GM23338 (cell line): ENCODE data around the gene PROX1. TPM values are rescaled to one million over a fixed set of nuclear protein-coding genes. Genes with fewer than 3 reads are reported as not detected.
A peak's percentile ranks its signal among the peaks of the same experiment; 100 is the strongest.

Experiments used
- ATAC-seq: fragments of 200-7000 bp; cut with Tn5 transposase; 3 replicates; pipeline ENCODE4 v1.9.1; 2020
- DNase-seq: peaks from one replicate; pipeline ENCODE4 v3.0.0-alpha.2; 2015; ENCODE audit warnings: low spot score
- H2AFZ ChIP-seq: fragments of 200-600 bp; sonication (generic); 2 replicates; pipeline ENCODE4 v1.8.0; 2016; ENCODE audit warnings: antibody characterized with exemption, mild to moderate bottlenecking, moderate library complexity
- H3F3A ChIP-seq: fragments of 200-600 bp; sonication (generic); replicated peaks from 2 replicates; pipeline ENCODE4 v1.8.0; 2017; ENCODE audit warnings: antibody characterized with exemption, mixed run types, low read depth
- H3K27ac ChIP-seq: fragments of 200-600 bp; sonication (generic); 2 replicates; pipeline ENCODE4 v1.6.1; 2016; ENCODE audit warnings: low read depth
- H3K27me3 ChIP-seq: fragments of 200-600 bp; sonication (generic); 2 replicates; pipeline ENCODE4 v1.8.0; 2016; ENCODE audit warnings: mild to moderate bottlenecking, mixed run types, moderate library complexity; ENCODE audit not compliant: insufficient read depth
- H3K36me3 ChIP-seq: fragments of 200-600 bp; sonication (generic); 2 replicates; pipeline ENCODE4 v1.8.0; 2016; ENCODE audit warnings: mild to moderate bottlenecking; ENCODE audit not compliant: insufficient read depth
- H3K4me1 ChIP-seq: fragments of 200-600 bp; sonication (generic); 2 replicates; pipeline ENCODE4 v1.8.0; 2016; ENCODE audit warnings: mild to moderate bottlenecking, moderate library complexity; ENCODE audit not compliant: insufficient read depth
- H3K4me2 ChIP-seq: fragments of 200-600 bp; sonication (generic); 2 replicates; pipeline ENCODE4 v1.7.1; 2017; ENCODE audit warnings: mixed run types
- H3K4me3 ChIP-seq: fragments of 200-600 bp; sonication (generic); 2 replicates; pipeline ENCODE4 v1.6.1; 2016; ENCODE audit warnings: mixed run types
- H3K79me2 ChIP-seq: fragments of 200-600 bp; sonication (generic); replicated peaks from 2 replicates; pipeline ENCODE4 v1.8.0; 2017; ENCODE audit warnings: mild to moderate bottlenecking; ENCODE audit not compliant: insufficient read depth
- H3K9me2 ChIP-seq: fragments of 200-600 bp; sonication (generic); 2 replicates; pipeline ENCODE4 v1.8.0; 2017; ENCODE audit not compliant: insufficient read depth
- H4K20me1 ChIP-seq: fragments of 200-600 bp; sonication (generic); replicated peaks from 2 replicates; pipeline ENCODE4 v1.8.0; 2017; ENCODE audit warnings: mild to moderate bottlenecking; ENCODE audit not compliant: insufficient read depth
- H3K27ac Mint-ChIP-seq: 2 replicates; pipeline ENCODE4 v1.8.0; 2020; ENCODE audit warnings: inconsistent platforms, mild to moderate bottlenecking, moderate library complexity, mixed read lengths
- H3K27me3 Mint-ChIP-seq: 3 replicates; pipeline ENCODE4 v1.8.0; 2022; ENCODE audit warnings: low read depth, mild to moderate bottlenecking, moderate library complexity, mixed read lengths, inconsistent platforms; ENCODE audit not compliant: insufficient read depth, poor library complexity
- H3K36me3 Mint-ChIP-seq: 3 replicates; pipeline ENCODE4 v1.8.0; 2021; ENCODE audit warnings: low read depth, mild to moderate bottlenecking, inconsistent platforms, moderate library complexity, mixed read lengths
- H3K4me1 Mint-ChIP-seq: 3 replicates; pipeline ENCODE4 v1.8.0; 2020; ENCODE audit warnings: mild to moderate bottlenecking, inconsistent platforms, mixed read lengths
- H3K4me3 Mint-ChIP-seq: 3 replicates; pipeline ENCODE4 v1.8.0; 2021; ENCODE audit warnings: moderate library complexity, mild to moderate bottlenecking, inconsistent platforms, mixed read lengths
- H3K9me3 Mint-ChIP-seq: 3 replicates; pipeline ENCODE4 v1.8.0; 2020; ENCODE audit warnings: moderate library complexity, mild to moderate bottlenecking, inconsistent platforms, mixed read lengths
- CREB1 ChIP-seq: fragments of 250-450 bp; sonication (Bioruptor Pico); IDR thresholded peaks from 2 replicates; pipeline ENCODE4 v1.5.0; 2020; ENCODE audit warnings: low read depth, mild to moderate bottlenecking, moderate library complexity
- CTCF ChIP-seq, 2 experiments: fragments of 200-600 bp in 1 of 2; sonication (generic) in 1 of 2; conservative IDR thresholded peaks; 2 replicates each; pipeline versions ENCODE4 v1.5.1 to v1.6.1; 2016 to 2017; ENCODE audit warnings: antibody characterized with exemption in 2 of 2, low read depth in 2 of 2, mild to moderate bottlenecking in 2 of 2, moderate library complexity in 1 of 2
- EZH2 ChIP-seq: fragments of 200-600 bp; sonication (generic); IDR thresholded peaks from one replicate; pipeline ENCODE4 v1.8.0; 2017; ENCODE audit warnings: antibody characterized with exemption, mild to moderate bottlenecking, low read depth; ENCODE audit not compliant: unreplicated experiment
- EZH2phosphoT487 ChIP-seq: fragments of 200-600 bp; sonication (generic); IDR thresholded peaks from one replicate; pipeline ENCODE4 v1.8.1; 2018; ENCODE audit warnings: antibody characterized with exemption; ENCODE audit not compliant: unreplicated experiment
- JUNB ChIP-seq: IDR thresholded peaks from one replicate; pipeline ENCODE4 v1.6.1; 2016; ENCODE audit warnings: antibody characterized with exemption; ENCODE audit not compliant: unreplicated experiment
- NANOG ChIP-seq: IDR thresholded peaks from 2 replicates; pipeline ENCODE4 v1.6.1; 2016; ENCODE audit warnings: antibody characterized with exemption, borderline replicate concordance
- POLR2AphosphoS5 ChIP-seq: IDR thresholded peaks from 2 replicates; pipeline ENCODE4 v1.6.1; 2016; ENCODE audit warnings: antibody characterized with exemption, low read depth
- REST ChIP-seq: IDR thresholded peaks from one replicate; pipeline ENCODE4 v1.6.1; 2018; ENCODE audit warnings: antibody characterized with exemption; ENCODE audit not compliant: unreplicated experiment
- STAT1 ChIP-seq: IDR thresholded peaks from one replicate; pipeline ENCODE4 v1.6.1; 2016; ENCODE audit warnings: antibody characterized with exemption; ENCODE audit not compliant: unreplicated experiment
- ZNF331 ChIP-seq: fragments of 250-450 bp; sonication (Bioruptor Pico); IDR thresholded peaks from 2 replicates; pipeline ENCODE4 v1.5.0; 2020; ENCODE audit warnings: low read depth, mild to moderate bottlenecking, moderate library complexity
- polyA plus RNA-seq: library from polyadenylated mRNA; unstranded; fragments of >200 nt; fragmentation: Nextera tagmentation; extraction: Ambion mirVana; gene quantifications from 2 replicates; pipeline ENCODE4 v1.2.1, GENCODE V29; 2016
- total RNA-seq: library from RNA; depleted of rRNA; stranded (reverse); fragments of >200 nt; shearing (Covaris generic); gene quantifications from 2 replicates; pipeline ENCODE4 v1.2.3, GENCODE V29; 2014
- TF ChIP-seq, protein P1 (sequence below): IDR thresholded peaks from 2 replicates; pipeline ENCODE4 v1.6.1; 2016; ENCODE audit warnings: antibody characterized with exemption

The PROX1 gene
- total and polyA plus RNA-seq, 2 experiments from 2014 or later = 0.49 to 0.66 TPM

- Mint-ChIP-seq H3K4me3 (no peak overlapping the region), H3K27ac (no peak overlapping the region), H3K36me3 (no peaks in the 10 kb centered on the region; the same call in 2 of the 3 replicates), H3K9me3 (peaks cover 9% of the 10 kb centered on the region), H3K4me1 (peaks cover 6% of the 10 kb centered on the region), H3K27me3 (no peaks in the 10 kb centered on the region)
- Histone ChIP-seq H3F3A (no peaks in the 10 kb centered on the region), H3K4me3 (no peak overlapping the region), H3K27ac (no peak overlapping the region), H3K36me3 (0 out of 2 replicates have a peak, but pooled peaks cover 4% of the 10 kb centered on the region), H3K4me2 (no peak overlapping the region), H3K27me3 (no peaks in the 10 kb centered on the region), H2AFZ (no peak overlapping the region), H3K4me1 (no peaks in the 10 kb centered on the region), H4K20me1 (no peaks in the 10 kb centered on the region), H3K79me2 (no peaks in the 10 kb centered on the region), H3K9me2 (no peaks in the 10 kb centered on the region)
- no peak for DNase-seq
- TF ChIP-seq, protein P1, sequence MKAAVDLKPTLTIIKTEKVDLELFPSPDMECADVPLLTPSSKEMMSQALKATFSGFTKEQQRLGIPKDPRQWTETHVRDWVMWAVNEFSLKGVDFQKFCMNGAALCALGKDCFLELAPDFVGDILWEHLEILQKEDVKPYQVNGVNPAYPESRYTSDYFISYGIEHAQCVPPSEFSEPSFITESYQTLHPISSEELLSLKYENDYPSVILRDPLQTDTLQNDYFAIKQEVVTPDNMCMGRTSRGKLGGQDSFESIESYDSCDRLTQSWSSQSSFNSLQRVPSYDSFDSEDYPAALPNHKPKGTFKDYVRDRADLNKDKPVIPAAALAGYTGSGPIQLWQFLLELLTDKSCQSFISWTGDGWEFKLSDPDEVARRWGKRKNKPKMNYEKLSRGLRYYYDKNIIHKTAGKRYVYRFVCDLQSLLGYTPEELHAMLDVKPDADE = no peak
- no peak for TF ChIP-seq JUNB
- no peak for TF ChIP-seq ZNF331 (CRISPR knock-in tag)
- TF ChIP-seq CREB1 (CRISPR knock-in tag) = no peak
- TF ChIP-seq NANOG = no peak
- no peak for ATAC-seq
Measured at GRCh38 chr1:214043167-214043566, 55.4 kb downstream of the PROX1 start.

- Histone ChIP-seq H2AFZ (no peak overlapping the region), H3K9me2 (no peaks in the 10 kb centered on the region), H3K36me3 (0 out of 2 replicates have a peak, but pooled peaks cover 5% of the 10 kb centered on the region), H3K4me3 (no peak overlapping the region), H4K20me1 (no peaks in the 10 kb centered on the region), H3K4me1 (no peaks in the 10 kb centered on the region), H3F3A (no peaks in the 10 kb centered on the region), H3K27ac (no peak overlapping the region), H3K27me3 (no peaks in the 10 kb centered on the region), H3K4me2 (no peak overlapping the region), H3K79me2 (no peaks in the 10 kb centered on the region)
- no peaks in the 10 kb centered on the region for H3K27me3 Mint-ChIP-seq
- peaks cover 19% of the 10 kb centered on the region for H3K9me3 Mint-ChIP-seq
- TF ChIP-seq CREB1 (CRISPR knock-in tag) = no peak
- TF ChIP-seq REST = no peak
- no peak for TF ChIP-seq EZH2
- no peak for TF ChIP-seq EZH2phosphoT487
- no peak for TF ChIP-seq CTCF (conservative IDR thresholded peaks at IDR 0.05; ENCODE audit: low read depth in 2 of 2)
- TF ChIP-seq POLR2AphosphoS5 = no peak
- TF ChIP-seq, protein P1 = no peak
- TF ChIP-seq STAT1 = no peak
- no peak overlapping the region for H3K4me3 Mint-ChIP-seq
- H3K27ac Mint-ChIP-seq = no peak overlapping the region
- peaks cover 6% of the 10 kb centered on the region for H3K4me1 Mint-ChIP-seq
- H3K36me3 Mint-ChIP-seq = peaks cover 4% of the 10 kb centered on the region; the same call in 2 of the 3 replicates
- DNase-seq (peak; percentile 21), ATAC-seq (peak; percentile 52)
Measured at GRCh38 chr1:214044438-214045214, 56.9 kb downstream of the PROX1 start.
